Suprapubic skin (tissue), 4 donors: ENCODE measurements around the gene TPT1.
"Not testable (repeated sequence)": the region's sequence is repeated elsewhere in the genome, so short reads cannot be mapped to it uniquely, and the experiment has no call there.

Experiments used
- POLR2A ChIP-seq, 2 donors: fragments of 450-650 bp; IDR thresholded peaks; one replicate each; pipeline ENCODE4 v1.6.1; 2017; ENCODE audit warnings: antibody characterized with exemption in 2 of 2, mild to moderate bottlenecking in 2 of 2, moderate library complexity in 2 of 2
- POLR2AphosphoS5 ChIP-seq, 3 donors: sonication (generic); formaldehyde crosslinking; IDR thresholded peaks; one replicate each; pipeline ENCODE4 v1.6.1; 2017; ENCODE audit warnings: antibody characterized with exemption in 3 of 3
- TF ChIP-seq, protein P1 (sequence below), 2 donors: fragments of 200-600 bp in 1 of 2; fragments of 450-650 bp in 1 of 2; sonication (generic) in 1 of 2; IDR thresholded peaks; one replicate each; pipeline ENCODE4 v1.5.1; 2016 to 2019; ENCODE audit warnings: antibody characterized with exemption in 2 of 2, mild to moderate bottlenecking in 1 of 2, moderate library complexity in 1 of 2

DNA sequence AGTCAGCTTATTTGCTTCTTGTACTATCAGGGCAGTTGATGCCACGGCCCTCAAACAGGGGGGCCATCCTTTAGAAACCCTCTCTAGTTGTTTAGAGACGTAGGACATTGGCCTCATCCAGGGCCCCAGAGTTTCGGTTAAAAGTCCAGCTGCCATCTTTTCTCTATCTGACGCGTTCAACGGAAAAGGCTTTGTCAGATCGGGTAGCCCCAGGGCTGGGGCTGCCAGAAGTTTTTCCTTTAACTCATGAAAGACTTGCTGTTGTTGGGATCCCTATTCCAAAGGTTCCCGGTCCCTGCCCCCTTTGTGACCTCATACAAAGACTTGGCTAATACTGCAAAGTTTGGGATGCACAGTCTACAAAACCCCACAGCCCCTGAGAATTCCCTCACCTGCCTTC, 37.8 kb upstream of the TPT1 start:
- TF ChIP-seq, protein P1, sequence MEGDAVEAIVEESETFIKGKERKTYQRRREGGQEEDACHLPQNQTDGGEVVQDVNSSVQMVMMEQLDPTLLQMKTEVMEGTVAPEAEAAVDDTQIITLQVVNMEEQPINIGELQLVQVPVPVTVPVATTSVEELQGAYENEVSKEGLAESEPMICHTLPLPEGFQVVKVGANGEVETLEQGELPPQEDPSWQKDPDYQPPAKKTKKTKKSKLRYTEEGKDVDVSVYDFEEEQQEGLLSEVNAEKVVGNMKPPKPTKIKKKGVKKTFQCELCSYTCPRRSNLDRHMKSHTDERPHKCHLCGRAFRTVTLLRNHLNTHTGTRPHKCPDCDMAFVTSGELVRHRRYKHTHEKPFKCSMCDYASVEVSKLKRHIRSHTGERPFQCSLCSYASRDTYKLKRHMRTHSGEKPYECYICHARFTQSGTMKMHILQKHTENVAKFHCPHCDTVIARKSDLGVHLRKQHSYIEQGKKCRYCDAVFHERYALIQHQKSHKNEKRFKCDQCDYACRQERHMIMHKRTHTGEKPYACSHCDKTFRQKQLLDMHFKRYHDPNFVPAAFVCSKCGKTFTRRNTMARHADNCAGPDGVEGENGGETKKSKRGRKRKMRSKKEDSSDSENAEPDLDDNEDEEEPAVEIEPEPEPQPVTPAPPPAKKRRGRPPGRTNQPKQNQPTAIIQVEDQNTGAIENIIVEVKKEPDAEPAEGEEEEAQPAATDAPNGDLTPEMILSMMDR (IDR thresholded peaks at IDR 0.05) = not testable (repeated sequence)
- TF ChIP-seq POLR2A, POLR2AphosphoS5 (IDR thresholded peaks at IDR 0.05): not testable (repeated sequence)
